CD14-positive monocyte (primary cell): ENCODE measurements around the gene FKTN. TPM values are rescaled to one million over a fixed set of nuclear protein-coding genes. Genes with fewer than 3 reads are reported as not detected.
"Not testable (repeated sequence)": the region's sequence is repeated elsewhere in the genome, so short reads cannot be mapped to it uniquely, and the experiment has no call there.

ENCODE experiments used
- DNase-seq, 3 donors: peaks; one replicate each; pipeline ENCODE4 v3.0.0-alpha.2; 2011 to 2022
- H2AFZ ChIP-seq: 2 replicates; pipeline ENCODE4 v1.6.0; 2012; ENCODE audit warnings: mild to moderate bottlenecking, low read depth, low read length, inconsistent platforms; ENCODE audit not compliant: insufficient read depth, poor library complexity, severe bottlenecking
- H3K27ac ChIP-seq, 2 donors: 1 replicate in 1 of 2; 2 replicates in 1 of 2; pipeline ENCODE4 v1.5.1; 2012 to 2013; ENCODE audit warnings: low read length in 2 of 2, control low read depth in 1 of 2, inconsistent platforms in 1 of 2, low read depth in 1 of 2, mild to moderate bottlenecking in 1 of 2
- H3K27me3 ChIP-seq, 2 donors: one replicate each; pipeline versions ENCODE4 v1.6.0 to v1.6.1; 2011 to 2013; ENCODE audit warnings: low read length in 2 of 2; ENCODE audit not compliant: control insufficient read depth in 2 of 2, insufficient read depth in 2 of 2
- H3K36me3 ChIP-seq, 2 donors: replicated peaks in 1 of 2; 1 replicate in 1 of 2; 2 replicates in 1 of 2; pipeline versions ENCODE4 v1.5.1 to v1.6.1; 2012 to 2013; ENCODE audit warnings: low read length in 2 of 2, control low read depth in 1 of 2, inconsistent platforms in 1 of 2, mild to moderate bottlenecking in 1 of 2; ENCODE audit not compliant: insufficient read depth in 2 of 2, control insufficient read depth in 1 of 2
- H3K4me1 ChIP-seq, 2 donors: 1 replicate in 1 of 2; 2 replicates in 1 of 2; pipeline versions ENCODE4 v1.5.1 to v1.6.1; 2012 to 2013; ENCODE audit warnings: low read length in 2 of 2, control low read depth in 1 of 2, inconsistent platforms in 1 of 2, mild to moderate bottlenecking in 1 of 2, moderate library complexity in 1 of 2; ENCODE audit not compliant: insufficient read depth in 2 of 2, control insufficient read depth in 1 of 2
- H3K4me2 ChIP-seq: replicated peaks from 2 replicates; pipeline ENCODE3; 2012; ENCODE audit warnings: low read length, moderate library complexity, mild to moderate bottlenecking; ENCODE audit not compliant: poor library complexity, severe bottlenecking; ENCODE audit errors: extremely low read depth
- H3K4me3 ChIP-seq, 3 experiments: fragments of 200-600 bp in 1 of 3; sonication (generic) in 1 of 3; replicated peaks in 1 of 3; 1 replicate in 2 of 3; 2 replicates in 1 of 3; pipeline ENCODE4 v1.5.1; 2011 to 2013; ENCODE audit warnings: low read length in 3 of 3, mild to moderate bottlenecking in 3 of 3, control low read depth in 2 of 3, low read depth in 2 of 3, inconsistent platforms in 1 of 3, moderate library complexity in 1 of 3
- H3K79me2 ChIP-seq: 2 replicates; pipeline ENCODE4 v1.6.0; 2012; ENCODE audit warnings: mild to moderate bottlenecking, control low read depth, inconsistent platforms, low read length, moderate library complexity; ENCODE audit not compliant: insufficient read depth
- H3K9ac ChIP-seq: 2 replicates; pipeline ENCODE4 v1.6.0; 2017; ENCODE audit warnings: low read length, mild to moderate bottlenecking; ENCODE audit not compliant: insufficient read depth, poor library complexity, severe bottlenecking
- H3K9me3 ChIP-seq, 2 donors: replicated peaks in 1 of 2; 1 replicate in 1 of 2; 2 replicates in 1 of 2; pipeline versions ENCODE4 v1.5.1 to v1.6.1; 2012 to 2013; ENCODE audit warnings: low read length in 2 of 2, control low read depth in 1 of 2; ENCODE audit not compliant: control insufficient read depth in 1 of 2, insufficient read depth in 1 of 2
- H4K20me1 ChIP-seq: 2 replicates; pipeline ENCODE4 v1.6.0; 2012; ENCODE audit warnings: mild to moderate bottlenecking, low read length, control low read depth, moderate library complexity; ENCODE audit not compliant: insufficient read depth
- H3K27ac Mint-ChIP-seq, 7 donors: one replicate each; pipeline ENCODE4 v1.8.0; 2020; ENCODE audit warnings: mild to moderate bottlenecking in 7 of 7, mixed read lengths in 7 of 7, moderate library complexity in 6 of 7, inconsistent platforms in 2 of 7
- H3K27me3 Mint-ChIP-seq, 3 donors: one replicate each; pipeline ENCODE4 v1.8.0; 2021 to 2022; ENCODE audit warnings: low read depth in 3 of 3, mild to moderate bottlenecking in 3 of 3, mixed read lengths in 3 of 3, moderate library complexity in 3 of 3, inconsistent platforms in 1 of 3
- H3K36me3 Mint-ChIP-seq, 2 donors: one replicate each; pipeline ENCODE4 v1.8.0; 2020; ENCODE audit warnings: mixed read lengths in 2 of 2, inconsistent platforms in 1 of 2, mild to moderate bottlenecking in 1 of 2
- H3K4me1 Mint-ChIP-seq: one replicate; pipeline ENCODE4 v1.8.0; 2020; ENCODE audit warnings: mild to moderate bottlenecking, mixed read lengths
- H3K4me3 Mint-ChIP-seq, 2 donors: one replicate each; pipeline ENCODE4 v1.8.0; 2020; ENCODE audit warnings: mild to moderate bottlenecking in 2 of 2, mixed read lengths in 2 of 2, moderate library complexity in 1 of 2
- H3K9me3 Mint-ChIP-seq, 7 donors: one replicate each; pipeline ENCODE4 v1.8.0; 2020 to 2022; ENCODE audit warnings: mixed read lengths in 7 of 7, mild to moderate bottlenecking in 6 of 7, moderate library complexity in 6 of 7, inconsistent platforms in 2 of 7
- CTCF ChIP-seq: fragments of 200-600 bp; IDR thresholded peaks from one replicate; pipeline ENCODE4 v1.8.0; 2022; ENCODE audit warnings: antibody characterized with exemption, mild to moderate bottlenecking
- WGBS: methylation state at CpG from one replicate; pipeline ENCODE4 v1.1.5; 2013; ENCODE audit warnings: missing lambda C conversion rate; ENCODE audit not compliant: insufficient coverage; 5-methylcytosine and 5-hydroxymethylcytosine counted together
- intact Hi-C, 2 donors: fragments of 100-400 bp; cut with micrococcal nuclease; formaldehyde crosslinking; loops; one replicate each; pipeline versions ENCODE4 v1.15.0 to v1.15.1; 2023
- polyA plus RNA-seq, 3 donors: library from polyadenylated mRNA; depleted of rRNA in 1 of 3; unstranded in 2 of 3; stranded (reverse) in 1 of 3; fragments of 300-500 nt in 2 of 3; fragments of >200 nt in 1 of 3; fragmentation: Illumina TruSeq in 2 of 3; gene quantifications; 1 replicate in 2 of 3; 2 replicates in 1 of 3; pipeline ENCODE4 v1.2.3, GENCODE V29; 2012 to 2021

The FKTN gene
- polyA plus RNA-seq, 3 donors, result 1.7 to 3.2 (median 2.7) TPM

DNA sequence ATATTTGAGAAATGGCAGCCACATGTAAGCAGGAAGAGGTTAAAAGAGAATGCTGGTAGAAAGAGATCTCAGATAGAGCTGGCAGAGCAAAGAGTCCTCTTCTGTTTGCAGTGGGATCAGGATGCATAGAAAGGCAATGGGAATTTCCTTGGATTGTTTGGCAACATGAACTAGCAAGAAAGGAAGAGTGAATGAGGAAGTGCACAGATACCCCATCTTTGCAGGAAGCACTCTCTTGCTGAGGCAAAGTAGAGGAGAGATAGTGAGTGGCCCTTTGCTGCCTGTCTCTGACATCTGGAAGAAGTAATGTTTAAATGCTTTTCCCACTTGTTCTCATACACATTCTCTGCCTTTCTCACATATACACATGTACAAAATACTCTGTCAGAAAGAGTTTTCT is 14.5 kb downstream of the FKTN start:
- Histone ChIP-seq H3K9ac (no peak overlapping the region), H2AFZ (no peak overlapping the region), H3K27me3 (no peaks in the 10 kb centered on the region), H3K4me2 (no peak overlapping the region), H3K27ac (no peak overlapping the region), H3K36me3 (peaks cover 6 to 10% of the 10 kb centered on the region in 2 donors), H4K20me1 (no peaks in the 10 kb centered on the region), H3K4me1 (no peaks in the 10 kb centered on the region), H3K4me3 (no peak overlapping the region), H3K79me2 (no peaks in the 10 kb centered on the region), H3K9me3 (peaks cover 6 to 8% of the 10 kb centered on the region in 2 donors)
- no peak for DNase-seq
- no peaks in the 10 kb centered on the region for H3K4me1 Mint-ChIP-seq
- TF ChIP-seq CTCF, result no peak
- peaks cover 18 to 26% of the 10 kb centered on the region in 2 donors for H3K36me3 Mint-ChIP-seq
- no peak overlapping the region for H3K27ac Mint-ChIP-seq
- no peak overlapping the region for H3K4me3 Mint-ChIP-seq
- intact Hi-C loops, result no loop called here
- H3K9me3 Mint-ChIP-seq, result peaks cover 11 to 19% (median 16%) of the 10 kb centered on the region in 7 donors
- H3K27me3 Mint-ChIP-seq, result no peaks in the 10 kb centered on the region

- peaks cover 2 to 12% (median 6%) of the 10 kb centered on the region in 7 donors for H3K9me3 Mint-ChIP-seq
- DNase-seq, H3K4me3 Mint-ChIP-seq, intact Hi-C loops, H3K9ac ChIP-seq, H3K4me1 Mint-ChIP-seq, H3K27ac Mint-ChIP-seq, H4K20me1 ChIP-seq, H3K27me3 ChIP-seq, H2AFZ ChIP-seq, H3K27me3 Mint-ChIP-seq, H3K4me2 ChIP-seq, H3K4me1 ChIP-seq, H3K9me3 ChIP-seq, H3K79me2 ChIP-seq, H3K27ac ChIP-seq, H3K4me3 ChIP-seq: not testable (repeated sequence)
- peaks cover 18 to 31% of the 10 kb centered on the region in 2 donors for H3K36me3 Mint-ChIP-seq
- no CpG with 5 or more reads among the region's 6 CpGs for WGBS
- H3K36me3 ChIP-seq, result peaks cover 6 to 11% of the 10 kb centered on the region in 2 donors
These were observed 22.0 kb downstream of the FKTN start for GRCh38 chr9:105579952-105580351.

DNA sequence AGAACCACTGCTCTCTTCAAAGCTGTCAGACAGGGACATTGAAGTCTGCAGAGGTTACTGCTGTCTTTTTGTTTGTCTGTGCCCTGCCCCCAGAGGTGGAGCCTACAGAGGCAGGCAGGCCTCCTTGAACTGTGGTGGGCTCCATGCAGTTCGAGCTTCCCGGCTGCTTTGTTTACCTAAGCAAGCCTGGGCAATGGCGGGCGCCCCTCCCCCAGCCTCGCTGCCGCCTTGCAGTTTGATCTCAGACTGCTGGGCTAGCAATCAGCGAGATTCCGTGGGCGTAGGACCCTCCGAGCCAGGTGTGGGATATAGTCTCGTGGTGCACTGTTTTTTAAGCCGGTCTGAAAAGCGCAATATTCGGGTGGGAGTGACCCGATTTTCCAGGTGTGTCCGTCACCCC is 23.6 kb downstream of the FKTN start:
- peaks cover 2 to 10% (median 6%) of the 10 kb centered on the region in 7 donors for H3K9me3 Mint-ChIP-seq
- H3K27me3 Mint-ChIP-seq, H3K9ac ChIP-seq, H3K27ac ChIP-seq, H2AFZ ChIP-seq, H3K4me3 ChIP-seq, H3K79me2 ChIP-seq, H3K4me2 ChIP-seq, H3K9me3 ChIP-seq, DNase-seq, H3K36me3 ChIP-seq, intact Hi-C loops, H3K4me1 ChIP-seq, H3K4me1 Mint-ChIP-seq, H3K4me3 Mint-ChIP-seq, H3K27ac Mint-ChIP-seq, H4K20me1 ChIP-seq, H3K27me3 ChIP-seq: not testable (repeated sequence)
- 97% methylated on average over 4 of the region's 16 CpGs for WGBS
- H3K36me3 Mint-ChIP-seq, result peaks cover 7 to 18% of the 10 kb centered on the region in 2 donors
